Gastroesophageal sphincter (tissue), 4 donors: Measurements from ENCODE around the gene SLC9A8. TPM values are rescaled to one million over a fixed set of nuclear protein-coding genes. Genes with fewer than 3 reads are reported as not detected.
A peak's percentile ranks its signal among the peaks of the same experiment; 100 is the strongest.

Source experiments
- ATAC-seq: fragments of 150-250 bp; one replicate; pipeline ENCODE4 v1.9.1; 2016; ENCODE audit warnings: mild to moderate bottlenecking, moderate library complexity
- H3K27ac ChIP-seq, 4 donors: fragments of 200-600 bp; sonication (generic) in 3 of 4; 1 replicate in 3 of 4; 2 replicates in 1 of 4; pipeline ENCODE4 v1.5.1; 2016 to 2019
- H3K27me3 ChIP-seq: fragments of 200-600 bp; sonication (generic); one replicate; pipeline ENCODE4 v1.5.1; 2019
- H3K36me3 ChIP-seq, 2 donors: fragments of 200-600 bp; sonication (generic); one replicate each; pipeline ENCODE4 v1.5.1; 2019; ENCODE audit warnings: control low read depth in 1 of 2
- H3K4me1 ChIP-seq, 3 donors: fragments of 200-600 bp; sonication (generic); 1 replicate in 2 of 3; 2 replicates in 1 of 3; pipeline ENCODE4 v1.5.1; 2016 to 2019; ENCODE audit warnings: control low read depth in 2 of 3
- H3K4me3 ChIP-seq, 2 donors: fragments of 200-600 bp; sonication (generic); one replicate each; pipeline ENCODE4 v1.5.1; 2019; ENCODE audit warnings: mild to moderate bottlenecking in 1 of 2, moderate library complexity in 1 of 2
- H3K9me3 ChIP-seq, 3 donors: fragments of 200-600 bp; sonication (generic); one replicate each; pipeline ENCODE4 v1.5.1; 2017 to 2019; ENCODE audit warnings: control low read depth in 2 of 3
- CTCF ChIP-seq, 4 experiments: fragments of 200-600 bp in 2 of 4; fragments of 450-650 bp in 2 of 4; sonication (generic) in 1 of 4; IDR thresholded peaks; one replicate each; pipeline ENCODE4 v1.5.1; 2017 to 2019; ENCODE audit warnings: antibody characterized with exemption in 4 of 4, mild to moderate bottlenecking in 2 of 4, moderate library complexity in 2 of 4
- EP300 ChIP-seq: sonication (generic); formaldehyde crosslinking; IDR thresholded peaks from one replicate; pipeline ENCODE4 v1.6.1; 2017; ENCODE audit warnings: antibody characterized with exemption, mild to moderate bottlenecking
- POLR2A ChIP-seq, 2 donors: fragments of 450-650 bp; IDR thresholded peaks; one replicate each; pipeline ENCODE4 v1.6.1; 2017; ENCODE audit warnings: antibody characterized with exemption in 2 of 2, mild to moderate bottlenecking in 2 of 2, moderate library complexity in 1 of 2
- POLR2AphosphoS5 ChIP-seq: sonication (generic); formaldehyde crosslinking; IDR thresholded peaks from one replicate; pipeline ENCODE4 v1.6.1; 2017; ENCODE audit warnings: antibody characterized with exemption
- WGBS, 2 donors: methylation state at CpG; one replicate each; pipeline ENCODE4 v1.1.5; 2018; ENCODE audit warnings: low coverage in 1 of 2; 5-methylcytosine and 5-hydroxymethylcytosine counted together
- total RNA-seq, 4 donors: library from RNA; depleted of rRNA; stranded (reverse); fragments of >200 nt; gene quantifications; one replicate each; pipeline ENCODE4 v1.1.0, GENCODE V29; 2016

SLC9A8 gene
- total RNA-seq, 4 donors from 2014 or later = 4.7 to 9.3 (median 7.5) TPM

GRCh38 chr20:49916146-49917002 is 103.7 kb downstream of the SLC9A8 start:
- 29 to 40% methylated on average over 16 to 17 of the region's 19 CpGs for WGBS, 2 donors
- Histone ChIP-seq H3K36me3 (no peaks in the 10 kb centered on the region), H3K27me3 (no peaks in the 10 kb centered on the region), H3K9me3 (no peaks in the 10 kb centered on the region), H3K4me3 (peak overlapping the region; percentile 83 to 98), H3K27ac (peak overlapping the region; percentile 82 to 98 (median 97)), H3K4me1 (peaks cover 0 to 51% (median 19%) of the 10 kb centered on the region in 3 donors)
- TF ChIP-seq EP300 = no peak
- no peak for ATAC-seq

- Histone ChIP-seq H3K4me3 (no peak overlapping the region), H3K36me3 (no peaks in the 10 kb centered on the region), H3K27me3 (no peaks in the 10 kb centered on the region), H3K27ac (no peak overlapping the region), H3K4me1 (peaks cover 0 to 33% (median 12%) of the 10 kb centered on the region in 3 donors), H3K9me3 (no peaks in the 10 kb centered on the region)
- no peak for ATAC-seq
- no peak for TF ChIP-seq EP300
- no peak for TF ChIP-seq CTCF (IDR thresholded peaks at IDR 0.05)
- no peak for TF ChIP-seq POLR2A (IDR thresholded peaks at IDR 0.05)
- no peak for TF ChIP-seq POLR2AphosphoS5
- 75 to 82% methylated on average over 1 to 3 of the region's 3 CpGs for WGBS, 2 donors
These were observed 105.8 kb downstream of the SLC9A8 start for GRCh38 chr20:49918446-49918845.

- ATAC-seq = no peak
- Histone ChIP-seq H3K27me3 (no peaks in the 10 kb centered on the region), H3K4me3 (no peak overlapping the region), H3K36me3 (no peaks in the 10 kb centered on the region), H3K9me3 (no peaks in the 10 kb centered on the region), H3K4me1 (peaks cover 0 to 27% (median 6%) of the 10 kb centered on the region in 3 donors), H3K27ac (no peak overlapping the region)
- no peak for TF ChIP-seq POLR2AphosphoS5
- TF ChIP-seq EP300 = no peak
- no peak for TF ChIP-seq CTCF (IDR thresholded peaks at IDR 0.05)
- no peak for TF ChIP-seq POLR2A (IDR thresholded peaks at IDR 0.05)
- 48 to 59% methylated on average over 5 to 6 of the region's 7 CpGs for WGBS, 2 donors
These were observed 106.4 kb downstream of the SLC9A8 start for GRCh38 chr20:49919009-49919408.

GRCh38 chr20:49919461-49919860 is 106.8 kb downstream of the SLC9A8 start:
- Histone ChIP-seq H3K4me1 (peaks cover 0 to 23% (median 2%) of the 10 kb centered on the region in 3 donors), H3K9me3 (no peaks in the 10 kb centered on the region), H3K27me3 (no peaks in the 10 kb centered on the region), H3K27ac (no peak overlapping the region), H3K4me3 (no peak overlapping the region), H3K36me3 (no peaks in the 10 kb centered on the region)
- TF ChIP-seq EP300 (no peak), CTCF (IDR thresholded peaks at IDR 0.05) (no peak), POLR2AphosphoS5 (no peak), POLR2A (IDR thresholded peaks at IDR 0.05) (no peak)
- 60% methylated on average over 1 of the region's 2 CpGs; no CpG with 5 or more reads in 1 of the 2 donors for WGBS, 2 donors
- no peak for ATAC-seq

- no peak overlapping the region for H3K4me3 ChIP-seq
- H3K4me1 ChIP-seq = peaks cover 0 to 11% (median 0%) of the 10 kb centered on the region in 3 donors
- 75% methylated on average over 4 of the region's 4 CpGs; no CpG with 5 or more reads in 1 of the 2 donors for WGBS, 2 donors
- no peak for ATAC-seq
- no peaks in the 10 kb centered on the region for H3K27me3 ChIP-seq
- H3K9me3 ChIP-seq = no peaks in the 10 kb centered on the region
- H3K36me3 ChIP-seq = no peaks in the 10 kb centered on the region
- no peak overlapping the region for H3K27ac ChIP-seq
- TF ChIP-seq POLR2AphosphoS5 (no peak), POLR2A (IDR thresholded peaks at IDR 0.05) (no peak), CTCF (IDR thresholded peaks at IDR 0.05) (no peak), EP300 (no peak)
These were observed 111.6 kb downstream of the SLC9A8 start for GRCh38 chr20:49924247-49924646.
